Mesenchymal stem cell (in vitro differentiated cells and primary cell): ENCODE measurements around the gene WEE1.
A peak's percentile ranks its signal among the peaks of the same experiment; 100 is the strongest.

Source experiments
- DNase-seq: peaks from one replicate; pipeline ENCODE4 v3.0.0-alpha.2; 2013
- H2AFZ ChIP-seq: one replicate; pipeline ENCODE4 v1.6.1; 2013; ENCODE audit warnings: low read depth, mild to moderate bottlenecking, control low read depth, inconsistent platforms, low read length, moderate library complexity
- H2AK5ac ChIP-seq: 2 replicates; pipeline ENCODE4 v1.6.1; 2013; ENCODE audit warnings: low read length, moderate library complexity, mild to moderate bottlenecking, inconsistent platforms; ENCODE audit not compliant: severe bottlenecking
- H2BK120ac ChIP-seq: one replicate; pipeline ENCODE4 v1.6.1; 2013; ENCODE audit warnings: low read depth, mild to moderate bottlenecking, inconsistent platforms, low read length, moderate library complexity
- H2BK12ac ChIP-seq, 2 experiments: one replicate each; pipeline ENCODE4 v1.6.1; 2013; ENCODE audit warnings: inconsistent platforms in 2 of 2, low read length in 2 of 2, mild to moderate bottlenecking in 2 of 2, moderate library complexity in 2 of 2, control low read depth in 1 of 2
- H2BK15ac ChIP-seq: one replicate; pipeline ENCODE4 v1.6.1; 2013; ENCODE audit warnings: mild to moderate bottlenecking, low read depth, inconsistent platforms; ENCODE audit not compliant: poor library complexity, severe bottlenecking
- H2BK5ac ChIP-seq: 2 replicates; pipeline ENCODE4 v1.6.1; 2013; ENCODE audit warnings: low read depth, mild to moderate bottlenecking, low read length, control low read depth, inconsistent platforms; ENCODE audit not compliant: poor library complexity, severe bottlenecking
- H3K14ac ChIP-seq, 2 experiments: one replicate each; pipeline ENCODE4 v1.6.1; 2013; ENCODE audit warnings: inconsistent platforms in 2 of 2, low read length in 2 of 2, control low read depth in 1 of 2, mild to moderate bottlenecking in 1 of 2, moderate library complexity in 1 of 2
- H3K18ac ChIP-seq, 2 experiments: one replicate each; pipeline ENCODE4 v1.6.1; 2013; ENCODE audit warnings: inconsistent platforms in 2 of 2, low read length in 2 of 2, control low read depth in 1 of 2, low read depth in 1 of 2, mild to moderate bottlenecking in 1 of 2
- H3K23ac ChIP-seq, 2 experiments: one replicate each; pipeline ENCODE4 v1.6.1; 2013; ENCODE audit warnings: inconsistent platforms in 2 of 2, low read length in 2 of 2, mild to moderate bottlenecking in 2 of 2, moderate library complexity in 2 of 2, control low read depth in 1 of 2
- H3K27ac ChIP-seq: 2 replicates; pipeline ENCODE4 v1.5.1; 2013; ENCODE audit warnings: mild to moderate bottlenecking, moderate library complexity, low read length, control low read depth, inconsistent platforms; ENCODE audit not compliant: poor library complexity, severe bottlenecking
- H3K27me3 ChIP-seq, 2 experiments: 2 replicates each; pipeline versions ENCODE4 v1.6.1 to v1.7.0; 2013; ENCODE audit warnings: low read length in 2 of 2, mild to moderate bottlenecking in 2 of 2, moderate library complexity in 2 of 2, control low read depth in 1 of 2, inconsistent platforms in 1 of 2; ENCODE audit not compliant: control insufficient read depth in 1 of 2, insufficient read depth in 1 of 2
- H3K36me3 ChIP-seq, 2 experiments: 2 replicates each; pipeline versions ENCODE4 v1.6.1 to v1.7.0; 2013; ENCODE audit warnings: low read length in 2 of 2, control low read depth in 1 of 2, inconsistent platforms in 1 of 2, low read depth in 1 of 2, mild to moderate bottlenecking in 1 of 2; ENCODE audit not compliant: insufficient read depth in 2 of 2, control insufficient read depth in 1 of 2
- H3K4ac ChIP-seq, 2 experiments: one replicate each; pipeline ENCODE4 v1.6.1; 2013; ENCODE audit warnings: inconsistent platforms in 2 of 2, low read length in 2 of 2, mild to moderate bottlenecking in 2 of 2, moderate library complexity in 2 of 2, control low read depth in 1 of 2, low read depth in 1 of 2
- H3K4me1 ChIP-seq: 2 replicates; pipeline ENCODE4 v1.6.1; 2013; ENCODE audit warnings: low read depth, low read length, control low read depth; ENCODE audit not compliant: control insufficient read depth, insufficient read depth
- H3K4me2 ChIP-seq: 2 replicates; pipeline ENCODE4 v1.6.1; 2013; ENCODE audit warnings: low read length, mild to moderate bottlenecking, inconsistent platforms; ENCODE audit not compliant: poor library complexity, severe bottlenecking
- H3K4me3 ChIP-seq, 2 experiments: 2 replicates each; pipeline versions ENCODE4 v1.5.1 to v1.7.0; 2013; ENCODE audit warnings: low read length in 2 of 2, mild to moderate bottlenecking in 2 of 2, control low read depth in 1 of 2, low read depth in 1 of 2; ENCODE audit not compliant: insufficient read depth in 1 of 2
- H3K79me1 ChIP-seq: replicated peaks from 2 replicates; pipeline ENCODE4 v1.6.1; 2013; ENCODE audit warnings: mild to moderate bottlenecking, control low read depth, low read length, inconsistent platforms; ENCODE audit not compliant: poor library complexity, severe bottlenecking
- H3K9ac ChIP-seq: 2 replicates; pipeline ENCODE4 v1.7.0; 2013; ENCODE audit warnings: mild to moderate bottlenecking, low read length, moderate library complexity
- H3K9me3 ChIP-seq: 2 replicates; pipeline ENCODE4 v1.7.0; 2013; ENCODE audit warnings: mild to moderate bottlenecking, low read length; ENCODE audit not compliant: control insufficient read depth
- H4K8ac ChIP-seq: one replicate; pipeline ENCODE4 v1.6.1; 2013; ENCODE audit warnings: inconsistent platforms, mild to moderate bottlenecking, low read length, moderate library complexity
- H4K91ac ChIP-seq: one replicate; pipeline ENCODE4 v1.6.1; 2013; ENCODE audit warnings: mild to moderate bottlenecking, low read length, inconsistent platforms
- WGBS: methylation state at CpG from one replicate; pipeline ENCODE4 v1.1.7; 2013; ENCODE audit warnings: mixed read lengths; 5-methylcytosine and 5-hydroxymethylcytosine counted together

Gene WEE1

DNA sequence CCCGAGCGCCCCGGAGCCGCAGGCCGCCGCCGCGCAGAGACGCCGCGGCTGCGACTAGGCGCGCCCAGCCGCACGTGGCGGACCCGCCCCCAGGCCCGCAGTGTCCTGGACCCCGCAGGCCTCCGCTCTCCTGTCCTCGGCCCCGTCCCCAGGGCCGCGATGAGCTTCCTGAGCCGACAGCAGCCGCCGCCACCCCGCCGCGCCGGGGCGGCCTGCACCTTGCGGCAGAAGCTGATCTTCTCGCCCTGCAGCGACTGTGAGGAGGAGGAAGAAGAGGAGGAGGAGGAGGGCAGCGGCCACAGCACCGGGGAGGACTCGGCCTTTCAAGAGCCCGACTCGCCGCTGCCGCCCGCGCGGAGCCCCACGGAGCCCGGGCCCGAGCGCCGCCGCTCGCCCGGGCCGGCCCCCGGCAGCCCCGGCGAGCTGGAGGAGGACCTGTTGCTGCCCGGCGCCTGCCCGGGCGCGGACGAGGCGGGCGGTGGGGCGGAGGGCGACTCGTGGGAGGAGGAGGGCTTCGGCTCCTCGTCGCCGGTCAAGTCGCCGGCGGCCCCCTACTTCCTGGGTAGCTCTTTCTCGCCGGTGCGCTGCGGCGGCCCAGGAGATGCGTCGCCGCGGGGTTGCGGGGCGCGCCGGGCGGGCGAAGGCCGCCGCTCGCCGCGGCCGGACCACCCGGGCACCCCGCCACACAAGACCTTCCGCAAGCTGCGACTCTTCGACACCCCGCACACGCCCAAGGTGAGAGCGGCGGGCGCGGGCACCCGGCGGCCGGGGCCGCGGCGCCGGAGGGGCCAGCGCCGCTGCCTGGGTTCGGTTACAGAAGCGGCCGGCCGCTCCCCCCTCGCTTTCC lies 528 bp downstream of the WEE1 start:
- peak overlapping the region; percentile 59 for H3K4me2 ChIP-seq
- peak overlapping the region; percentile 60 to 89 for H3K23ac ChIP-seq
- H3K4me1 ChIP-seq: peaks cover 11% of the 10 kb centered on the region
- H3K4ac ChIP-seq: peak overlapping the region; percentile 91 to 94
- H3K27ac ChIP-seq: peak overlapping the region; percentile 88
- peaks cover 0 to 19% of the 10 kb centered on the region in 2 experiments for H3K36me3 ChIP-seq
- H2BK15ac ChIP-seq: peak overlapping the region; percentile 89
- DNase-seq: no peak
- no peaks in the 10 kb centered on the region for H3K9me3 ChIP-seq
- peak overlapping the region; percentile 95 for H2BK5ac ChIP-seq
- H3K18ac ChIP-seq: peak overlapping the region; percentile 89 to 94
- H3K79me1 ChIP-seq: peaks cover 4% of the 10 kb centered on the region
- no peak overlapping the region for H2AK5ac ChIP-seq
- no peaks in the 10 kb centered on the region for H3K27me3 ChIP-seq
- peak overlapping the region; percentile 68 for H4K91ac ChIP-seq
- peak overlapping the region; percentile 84 to 97 for H3K4me3 ChIP-seq
- peak overlapping the region in 1 of 2 experiments; percentile 78 for H2BK12ac ChIP-seq
- under 1% methylated on average over 70 of the region's 122 CpGs for WGBS
- H2BK120ac ChIP-seq: peak overlapping the region; percentile 73
- H2AFZ ChIP-seq: peak overlapping the region; percentile 98
- H3K9ac ChIP-seq: peak overlapping the region; percentile 98
- peak overlapping the region in 1 of 2 experiments; percentile 91 for H3K14ac ChIP-seq
- peak overlapping the region; percentile 66 for H4K8ac ChIP-seq

DNA sequence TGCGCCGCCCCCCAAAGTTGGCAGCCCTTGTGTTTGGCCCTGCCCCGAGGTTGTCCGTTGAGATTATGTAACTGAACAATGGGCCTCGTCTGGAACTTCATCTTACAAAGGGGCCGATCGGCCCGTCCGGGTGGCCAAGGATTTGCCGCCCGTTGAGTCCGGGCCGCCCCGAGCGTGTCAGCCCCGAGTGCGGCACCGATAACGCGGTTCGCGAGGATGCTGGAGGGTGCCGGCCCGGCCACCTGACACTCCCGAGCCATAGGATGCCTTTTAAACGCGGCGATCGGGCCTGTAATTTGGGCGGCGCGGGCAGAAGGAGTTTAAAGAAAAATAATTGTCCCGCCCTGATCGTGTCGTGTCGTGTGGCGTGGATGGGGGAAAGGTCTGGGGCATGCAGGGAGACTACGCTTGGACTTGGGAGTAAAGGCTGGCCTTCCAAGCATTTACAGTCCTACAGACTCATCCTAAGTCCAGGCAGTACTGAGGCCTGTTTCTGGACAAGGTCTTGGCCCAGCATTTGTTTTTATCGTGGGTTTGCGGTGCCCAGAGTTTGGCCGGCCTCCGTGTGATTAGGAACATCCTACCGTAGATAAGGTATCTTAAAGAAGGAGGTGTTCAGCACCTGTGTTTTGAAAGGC lies 1.3 kb downstream of the WEE1 start:
- Histone ChIP-seq H3K36me3 (peaks cover 0 to 26% of the 10 kb centered on the region in 2 experiments), H3K27ac (peak overlapping the region; percentile 88), H3K18ac (peak overlapping the region; percentile 63 to 94), H4K8ac (peak overlapping the region; percentile 66), H2BK5ac (peak overlapping the region; percentile 95), H3K4me2 (peak overlapping the region; percentile 59), H3K9me3 (no peaks in the 10 kb centered on the region), H3K27me3 (no peaks in the 10 kb centered on the region), H3K9ac (peak overlapping the region; percentile 98), H2AFZ (no peak overlapping the region), H3K4me1 (peaks cover 7% of the 10 kb centered on the region), H3K14ac (peak overlapping the region in 1 of 2 experiments; percentile 93), H3K23ac (peak overlapping the region in 1 of 2 experiments; percentile 50), H2BK12ac (peak overlapping the region in 1 of 2 experiments; percentile 39), H3K79me1 (peaks cover 4% of the 10 kb centered on the region), H2BK120ac (no peak overlapping the region), H2AK5ac (no peak overlapping the region), H4K91ac (no peak overlapping the region), H3K4ac (peak overlapping the region; percentile 2 to 74), H3K4me3 (peak overlapping the region; percentile 84 to 97), H2BK15ac (no peak overlapping the region)
- WGBS: under 1% methylated on average over 43 of the region's 43 CpGs
- DNase-seq: peak; percentile 74

- H3K79me1 ChIP-seq: peaks cover 1% of the 10 kb centered on the region
- peak overlapping the region; percentile 84 to 97 for H3K4me3 ChIP-seq
- H4K8ac ChIP-seq: no peak overlapping the region
- H2AK5ac ChIP-seq: peak overlapping the region; percentile 65
- H3K14ac ChIP-seq: peak overlapping the region in 1 of 2 experiments; percentile 26
- no peak overlapping the region for H2AFZ ChIP-seq
- no peaks in the 10 kb centered on the region for H3K9me3 ChIP-seq
- H3K4me1 ChIP-seq: peaks cover 7% of the 10 kb centered on the region
- H3K36me3 ChIP-seq: peaks cover 2 to 35% of the 10 kb centered on the region in 2 experiments
- no peak overlapping the region for H4K91ac ChIP-seq
- H2BK15ac ChIP-seq: no peak overlapping the region
- H3K27ac ChIP-seq: peak overlapping the region; percentile 88
- H3K18ac ChIP-seq: peak overlapping the region in 1 of 2 experiments; percentile 66
- peak overlapping the region; percentile 13 for H2BK120ac ChIP-seq
- H3K9ac ChIP-seq: peak overlapping the region; percentile 98
- WGBS: 3% methylated on average over 17 of the region's 17 CpGs
- peak overlapping the region; percentile 35 for H2BK5ac ChIP-seq
- H3K27me3 ChIP-seq: no peaks in the 10 kb centered on the region
- DNase-seq: peak; percentile 94
- H2BK12ac ChIP-seq: no peak overlapping the region
- H3K23ac ChIP-seq: peak overlapping the region in 1 of 2 experiments; percentile 10
- H3K4ac ChIP-seq: peak overlapping the region in 1 of 2 experiments; percentile 0
- peak overlapping the region; percentile 59 for H3K4me2 ChIP-seq
Measured at GRCh38 chr11:9575260-9576240, 2.1 kb downstream of the WEE1 start.
